Heart left ventricle (tissue), 16 donors: ENCODE results near the gene NFKBIL1. TPM values are rescaled to one million over a fixed set of nuclear protein-coding genes. Genes with fewer than 3 reads are reported as not detected.
A peak's percentile ranks its signal among the peaks of the same experiment; 100 is the strongest.

Experiments used
- ATAC-seq, 4 donors: fragments of 200-7000 bp; cut with Tn5 transposase; one replicate each; pipeline ENCODE4 v1.9.1; 2020 to 2022; ENCODE audit warnings: moderate library complexity in 4 of 4, mild to moderate bottlenecking in 3 of 4, moderate number of reproducible peaks in 1 of 4
- DNase-seq, 5 donors: peaks; one replicate each; pipeline ENCODE4 v3.0.0-alpha.2; 2020
- H3K27ac ChIP-seq, 12 donors: fragments of 200-600 bp; sonication (generic) in 4 of 12; one replicate each; pipeline versions ENCODE4 v1.5.0 to v1.8.0; 2016 to 2022; ENCODE audit warnings: mild to moderate bottlenecking in 2 of 12
- H3K27me3 ChIP-seq, 9 donors: fragments of 200-600 bp; sonication (generic) in 2 of 9; one replicate each; pipeline versions ENCODE4 v1.5.1 to v1.8.0; 2016 to 2022; ENCODE audit warnings: mild to moderate bottlenecking in 3 of 9
- H3K36me3 ChIP-seq, 9 donors: fragments of 200-600 bp; sonication (generic) in 2 of 9; one replicate each; pipeline versions ENCODE4 v1.5.0 to v1.8.0; 2018 to 2022; ENCODE audit warnings: mild to moderate bottlenecking in 2 of 9
- H3K4me1 ChIP-seq, 12 donors: fragments of 200-600 bp; sonication (generic) in 4 of 12; one replicate each; pipeline versions ENCODE4 v1.5.0 to v1.8.0; 2016 to 2022; ENCODE audit warnings: mild to moderate bottlenecking in 3 of 12
- H3K4me3 ChIP-seq, 12 donors: fragments of 200-600 bp; sonication (generic) in 4 of 12; one replicate each; pipeline versions ENCODE4 v1.5.0 to v1.8.0; 2017 to 2022; ENCODE audit warnings: mild to moderate bottlenecking in 9 of 12, moderate library complexity in 4 of 12
- H3K9me3 ChIP-seq, 12 donors: fragments of 200-600 bp; sonication (generic) in 4 of 12; one replicate each; pipeline versions ENCODE4 v1.5.0 to v1.8.0; 2016 to 2022; ENCODE audit warnings: mild to moderate bottlenecking in 1 of 12
- POLR2A ChIP-seq, 2 donors: fragments of 450-650 bp; IDR thresholded peaks; one replicate each; pipeline ENCODE4 v1.6.1; 2017; ENCODE audit warnings: antibody characterized with exemption in 2 of 2, mild to moderate bottlenecking in 2 of 2, moderate library complexity in 2 of 2
- WGBS, 4 donors: extraction: QIAGEN DNeasy Blood & Tissue Kit in 2 of 4; methylation state at CpG; one replicate each; pipeline versions ENCODE4 v1.1.5 to v1.1.7; 2013 to 2018; 5-methylcytosine and 5-hydroxymethylcytosine counted together
- intact Hi-C, 10 donors: fragments of 100-400 bp; cut with DNase I; formaldehyde crosslinking; loops; one replicate each; pipeline versions ENCODE4 v1.11.1 to v1.14.2; 2022
- polyA plus RNA-seq, 2 donors: library from polyadenylated mRNA; stranded (reverse); fragments of 200-250 nt; gene quantifications; one replicate each; pipeline ENCODE4 v1.2.3, GENCODE V29; 2013
- total RNA-seq, 9 donors: library from RNA; depleted of rRNA in 2 of 9; stranded (reverse); fragments of >200 nt in 2 of 9; fragmentation: NEBNext Ultra II Directional in 3 of 9; extraction: Animal tissue kit (Norgen Biotek cat#: 25700) in 3 of 9; gene quantifications; one replicate each; pipeline versions ENCODE4 v1.1.0 to v1.2.4, GENCODE V29; 2016 to 2023
- TF ChIP-seq, protein P1 (sequence below), 12 donors: fragments of 200-600 bp; sonication (generic) in 4 of 12; IDR thresholded peaks; one replicate each; pipeline versions ENCODE4 v1.5.0 to v1.8.0; 2018 to 2022; ENCODE audit warnings: antibody characterized with exemption in 12 of 12, mild to moderate bottlenecking in 5 of 12
- donor health status: ischemic (EF 13 %, LVEDD 7.1; RV severe dilation, severe dysfunction).
- donor health status: healthy with polysubstance abuse.
- donor health status: DM: no; HTN: yes; CAD: no.
- donor health status: DM: no; HTN: no; CAD: no.
- donor health status: ischemic (EF 25% LVEDD 6.9; RV normal size, moderate dysfunction).
- donor health status: ischemic (EF 25% LVEDD 5.7; RV mildly dilated, moderate dysfunction).
- donor health status: healthy.
- donor health status: DM: yes; HTN: yes; CAD: no.
- donor health status: ischemic (EF 35%, LVEDD 5.7; RV mildly dilated, moderate dysfunction).
- donor health status: nonischemic (EF 11% LVEDD 7.7; RV severe dilation, severe dysfunction).
- donor health status: DM: yes; HTN: yes; CAD: no.
- donor health status: PGD.
- donor health status: ischemic (EF 29% LVEDD 5.4; RV normal size, mild dysfunction).
- donor health status: nonischemic (EF 23%, LVEDD 6.1; RV moderate dilation, normal function).

NFKBIL1 gene
- total and polyA plus RNA-seq, 11 donors, result 10.0 to 22.9 (median 13.6) TPM

- Histone ChIP-seq H3K27me3 (no peaks in the 10 kb centered on the region), H3K9me3 (no peaks in the 10 kb centered on the region), H3K4me3 (no peak overlapping the region), H3K27ac (peak overlapping the region in 1 of 12 donors; percentile 2), H3K36me3 (peaks cover 2 to 53% (median 52%) of the 10 kb centered on the region in 9 donors), H3K4me1 (peaks cover 0 to 8% (median 0%) of the 10 kb centered on the region in 12 donors)
- ATAC-seq (peak in 2 of 4 donors; percentile 3), DNase-seq (no peak)
- TF ChIP-seq, protein P1, sequence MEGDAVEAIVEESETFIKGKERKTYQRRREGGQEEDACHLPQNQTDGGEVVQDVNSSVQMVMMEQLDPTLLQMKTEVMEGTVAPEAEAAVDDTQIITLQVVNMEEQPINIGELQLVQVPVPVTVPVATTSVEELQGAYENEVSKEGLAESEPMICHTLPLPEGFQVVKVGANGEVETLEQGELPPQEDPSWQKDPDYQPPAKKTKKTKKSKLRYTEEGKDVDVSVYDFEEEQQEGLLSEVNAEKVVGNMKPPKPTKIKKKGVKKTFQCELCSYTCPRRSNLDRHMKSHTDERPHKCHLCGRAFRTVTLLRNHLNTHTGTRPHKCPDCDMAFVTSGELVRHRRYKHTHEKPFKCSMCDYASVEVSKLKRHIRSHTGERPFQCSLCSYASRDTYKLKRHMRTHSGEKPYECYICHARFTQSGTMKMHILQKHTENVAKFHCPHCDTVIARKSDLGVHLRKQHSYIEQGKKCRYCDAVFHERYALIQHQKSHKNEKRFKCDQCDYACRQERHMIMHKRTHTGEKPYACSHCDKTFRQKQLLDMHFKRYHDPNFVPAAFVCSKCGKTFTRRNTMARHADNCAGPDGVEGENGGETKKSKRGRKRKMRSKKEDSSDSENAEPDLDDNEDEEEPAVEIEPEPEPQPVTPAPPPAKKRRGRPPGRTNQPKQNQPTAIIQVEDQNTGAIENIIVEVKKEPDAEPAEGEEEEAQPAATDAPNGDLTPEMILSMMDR (IDR thresholded peaks at IDR 0.05), result no peak
- no peak for TF ChIP-seq POLR2A (IDR thresholded peaks at IDR 0.05)
- intact Hi-C loops, result loop anchor here in 1 of 10 donors (5.0 kb wide), 1 partner anchor 37 kb away; no protein-coding TSS in a partner anchor
- 52 to 59% (median 54%) methylated on average over 8 to 12 of the region's 12 CpGs for WGBS, 4 donors
Observed at GRCh38 chr6:31529329-31530150, 17.9 kb upstream of the NFKBIL1 start.

- Histone ChIP-seq H3K9me3 (no peaks in the 10 kb centered on the region), H3K4me3 (no peak overlapping the region), H3K36me3 (peaks cover 2 to 64% (median 63%) of the 10 kb centered on the region in 9 donors), H3K27ac (no peak overlapping the region), H3K27me3 (no peaks in the 10 kb centered on the region), H3K4me1 (peaks cover 0 to 8% (median 0%) of the 10 kb centered on the region in 12 donors)
- 64 to 75% (median 70%) methylated on average over 5 to 6 of the region's 6 CpGs for WGBS, 4 donors
- TF ChIP-seq, protein P1 (IDR thresholded peaks at IDR 0.05), result no peak
- no peak for TF ChIP-seq POLR2A (IDR thresholded peaks at IDR 0.05)
- ATAC-seq, result no peak
- intact Hi-C loops, result loop anchor here in 1 of 10 donors (5.0 kb wide), 1 partner anchor 38 kb away; no protein-coding TSS in a partner anchor
- DNase-seq, result no peak
Observed at GRCh38 chr6:31530659-31531058, 16.7 kb upstream of the NFKBIL1 start.

DNA sequence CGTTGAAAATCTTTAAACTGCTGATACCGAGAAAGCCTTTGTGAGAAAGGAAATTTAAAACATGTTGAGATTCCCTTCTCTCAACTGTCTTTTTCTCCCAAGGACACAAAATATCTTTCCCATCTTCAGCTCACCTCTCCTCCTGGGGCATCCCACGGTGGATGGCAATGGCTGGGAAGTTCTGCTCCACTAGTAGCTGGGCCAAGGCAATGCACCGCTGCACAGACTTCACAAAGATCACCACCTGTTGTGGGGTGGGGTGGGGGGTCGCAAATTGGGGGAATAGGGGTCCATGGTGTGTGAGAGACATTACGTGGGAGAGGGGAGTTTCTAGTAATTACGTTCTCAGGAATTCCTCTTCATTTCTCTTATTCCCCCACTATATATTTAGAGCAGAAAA is 16.2 kb upstream of the NFKBIL1 start:
- peaks cover 0 to 8% (median 0%) of the 10 kb centered on the region in 12 donors for H3K4me1 ChIP-seq
- no peak overlapping the region for H3K4me3 ChIP-seq
- TF ChIP-seq, protein P1 (IDR thresholded peaks at IDR 0.05), result no peak
- no peak for TF ChIP-seq POLR2A (IDR thresholded peaks at IDR 0.05)
- H3K27ac ChIP-seq, result no peak overlapping the region
- no peaks in the 10 kb centered on the region for H3K9me3 ChIP-seq
- intact Hi-C loops, result loop anchor here in 1 of 10 donors (5.0 kb wide), 1 partner anchor 39 kb away; no protein-coding TSS in a partner anchor
- WGBS, 4 donors, result 83 to 93% (median 90%) methylated on average over 7 of the region's 7 CpGs
- peaks cover 2 to 69% (median 68%) of the 10 kb centered on the region in 9 donors for H3K36me3 ChIP-seq
- no peak for ATAC-seq
- H3K27me3 ChIP-seq, result no peaks in the 10 kb centered on the region
- DNase-seq, result no peak
